IMR-90 (cell line): Measurements from ENCODE around the gene TRPV3. TPM values are rescaled to one million over a fixed set of nuclear protein-coding genes. Genes with fewer than 3 reads are reported as not detected.

Experiments used
- ATAC-seq: fragments of 200-7000 bp; cut with Tn5 transposase; 2 replicates; pipeline ENCODE4 v1.9.1; 2020; ENCODE audit warnings: low read depth, mild to moderate bottlenecking, moderate library complexity
- BruUV-seq: library from RNA; stranded (reverse); fragments of 400-500 nt; replicated peaks from 2 replicates; lab custom pipeline; 2021; lab: Mats Ljungman, UMichigan
- CTCF ChIA-PET: fragments of 300-600 bp; formaldehyde crosslinking; extraction: SDS; loops from one replicate; lab custom pipeline; 2021; ENCODE audit warnings: antibody characterized with exemption; lab: Yijun Ruan, JAX
- POLR2A ChIA-PET: fragments of 300-600 bp; sonication (Branson Sonifier 250); formaldehyde crosslinking; loops from one replicate; lab custom pipeline; 2022; ENCODE audit warnings: antibody characterized with exemption; ENCODE audit not compliant: unreplicated experiment; lab: Charles Lee
- DNase-seq: peaks from one replicate; pipeline ENCODE4 v3.0.0; 2013
- H2AFZ ChIP-seq: replicated peaks from 2 replicates; pipeline ENCODE3; 2013; ENCODE audit warnings: low read length, mild to moderate bottlenecking; ENCODE audit not compliant: poor library complexity
- H2AK5ac ChIP-seq: 2 replicates; pipeline ENCODE4 v1.6.1; 2013; ENCODE audit warnings: low read depth, low read length, inconsistent platforms
- H2AK9ac ChIP-seq: replicated peaks from 2 replicates; pipeline ENCODE3; 2013; ENCODE audit warnings: mild to moderate bottlenecking, low read depth, low read length, moderate library complexity; ENCODE audit not compliant: poor library complexity
- H2BK120ac ChIP-seq: 2 replicates; pipeline ENCODE4 v1.6.1; 2013; ENCODE audit warnings: low read depth, low read length, inconsistent platforms
- H2BK15ac ChIP-seq: 3 replicates; pipeline ENCODE4 v1.6.1; 2013; ENCODE audit warnings: low read depth, low read length, inconsistent platforms
- H2BK20ac ChIP-seq: 2 replicates; pipeline ENCODE4 v1.6.1; 2013; ENCODE audit warnings: low read depth, mild to moderate bottlenecking, inconsistent platforms, low read length, moderate library complexity
- H2BK5ac ChIP-seq: 2 replicates; pipeline ENCODE4 v1.6.1; 2013; ENCODE audit warnings: mild to moderate bottlenecking, low read depth, low read length, inconsistent platforms; ENCODE audit not compliant: poor library complexity, severe bottlenecking
- H3K14ac ChIP-seq: replicated peaks from 2 replicates; pipeline ENCODE4 v1.6.1; 2013; ENCODE audit warnings: low read depth, low read length, inconsistent platforms
- H3K18ac ChIP-seq: 2 replicates; pipeline ENCODE4 v1.6.1; 2013; ENCODE audit warnings: low read depth, low read length, control low read depth
- H3K23ac ChIP-seq: 2 replicates; pipeline ENCODE4 v1.6.1; 2013; ENCODE audit warnings: low read depth, low read length, inconsistent platforms
- H3K27ac ChIP-seq: 2 replicates; pipeline ENCODE4 v1.5.1; 2013; ENCODE audit warnings: mild to moderate bottlenecking, control low read depth, low read length; ENCODE audit not compliant: insufficient read depth
- H3K27me3 ChIP-seq: 2 replicates; pipeline ENCODE4 v1.6.1; 2013; ENCODE audit warnings: low read length; ENCODE audit not compliant: control insufficient read depth, insufficient read depth
- H3K36me3 ChIP-seq: 2 replicates; pipeline ENCODE4 v1.6.1; 2013; ENCODE audit warnings: low read length, mixed read lengths; ENCODE audit not compliant: control insufficient read depth, insufficient read depth
- H3K4ac ChIP-seq: 2 replicates; pipeline ENCODE4 v1.6.1; 2013; ENCODE audit warnings: low read depth, low read length, inconsistent platforms
- H3K4me1 ChIP-seq: 2 replicates; pipeline ENCODE4 v1.6.1; 2013; ENCODE audit warnings: low read length, mixed read lengths; ENCODE audit not compliant: control insufficient read depth, insufficient read depth
- H3K4me2 ChIP-seq: 2 replicates; pipeline ENCODE4 v1.6.1; 2013; ENCODE audit warnings: low read depth, mild to moderate bottlenecking, control low read depth, low read length, moderate library complexity
- H3K4me3 ChIP-seq: 2 replicates; pipeline ENCODE4 v1.5.1; 2013; ENCODE audit warnings: low read depth, mild to moderate bottlenecking, control low read depth, low read length, moderate library complexity; ENCODE audit not compliant: insufficient read depth
- H3K56ac ChIP-seq: 2 replicates; pipeline ENCODE4 v1.6.1; 2013; ENCODE audit warnings: low read length, inconsistent platforms; ENCODE audit not compliant: insufficient read depth; ENCODE audit errors: extremely low read depth
- H3K79me1 ChIP-seq, 2 experiments: 2 replicates each; pipeline ENCODE4 v1.6.1; 2013; ENCODE audit warnings: low read length in 2 of 2, inconsistent platforms in 1 of 2, low read depth in 1 of 2
- H3K9ac ChIP-seq: 2 replicates; pipeline ENCODE4 v1.6.1; 2013; ENCODE audit warnings: low read depth, low read length, control low read depth
- H3K9me1 ChIP-seq: 2 replicates; pipeline ENCODE4 v1.6.1; 2013; ENCODE audit warnings: low read length, inconsistent platforms; ENCODE audit not compliant: insufficient read depth
- H3K9me3 ChIP-seq: 2 replicates; pipeline ENCODE4 v1.6.1; 2013; ENCODE audit warnings: low read length; ENCODE audit not compliant: control insufficient read depth, insufficient read depth
- H4K20me1 ChIP-seq: 2 replicates; pipeline ENCODE4 v1.6.1; 2013; ENCODE audit warnings: low read length, inconsistent platforms; ENCODE audit not compliant: insufficient read depth
- H4K5ac ChIP-seq: 2 replicates; pipeline ENCODE4 v1.6.1; 2013; ENCODE audit warnings: mild to moderate bottlenecking, low read depth, low read length, control low read depth
- H4K8ac ChIP-seq, 2 experiments: 2 replicates each; pipeline ENCODE4 v1.6.1; 2013; ENCODE audit warnings: low read depth in 2 of 2, low read length in 2 of 2, control low read depth in 1 of 2, inconsistent platforms in 1 of 2
- H4K91ac ChIP-seq: 2 replicates; pipeline ENCODE4 v1.6.1; 2013; ENCODE audit warnings: low read depth, low read length, inconsistent platforms; ENCODE audit not compliant: insufficient read depth
- CEBPB ChIP-seq: IDR thresholded peaks from 2 replicates; pipeline ENCODE4 v1.6.1; 2012; ENCODE audit warnings: low read depth, low read length, improper control_type of control experiment
- FOS ChIP-seq: fragments of 150-350 bp; IDR thresholded peaks from 2 replicates; pipeline ENCODE4 v1.6.1; 2016; ENCODE audit warnings: low read depth, low read length
- MXI1 ChIP-seq: IDR thresholded peaks from 2 replicates; pipeline ENCODE4 v1.6.1; 2012; ENCODE audit warnings: low read depth, mild to moderate bottlenecking, low read length, moderate library complexity, borderline replicate concordance
- whole genome bisulfite sequencing, 2 experiments: methylation state at CpG; one replicate each; pipeline versions ENCODE4 v1.1.5 to v1.1.7; 2013; ENCODE audit warnings: missing lambda C conversion rate in 2 of 2; ENCODE audit not compliant: insufficient read length in 1 of 2; ENCODE audit errors: extremely low coverage in 2 of 2; 5-methylcytosine and 5-hydroxymethylcytosine counted together
- dilution Hi-C: fragments of 300-500 bp; cut with HindIII; formaldehyde crosslinking; loops from one replicate; pipeline ENCODE4 v1.14.3; 2018; ENCODE audit warnings: low sequenced_read_pairs; ENCODE audit not compliant: unreplicated experiment
- in situ Hi-C: fragments of 300-500 bp; cut with MboI; formaldehyde crosslinking; loops from 3 replicates; pipeline ENCODE4 v1.14.3; 2019; ENCODE audit warnings: low sequenced_read_pairs, inconsistent platforms, mixed read lengths
- intact Hi-C: fragments of 100-400 bp; cut with micrococcal nuclease; formaldehyde crosslinking; loops from 2 replicates; pipeline ENCODE4 v1.10.0; 2022
- polyA plus RNA-seq, 3 experiments: library from polyadenylated mRNA; depleted of rRNA; stranded (reverse); fragments of >200 nt; gene quantifications; 2 replicates each; pipeline ENCODE4 v1.2.3, GENCODE V29; 2012; ENCODE audit warnings: low replicate concordance in 1 of 3
- total RNA-seq: library from RNA; depleted of rRNA; stranded (reverse); fragments of >200 nt; gene quantifications from 2 replicates; pipeline ENCODE4 v1.2.3, GENCODE V29; 2012
- TF ChIP-seq, protein P1 (sequence below): conservative IDR thresholded peaks from 2 replicates; pipeline ENCODE4 v1.5.1; 2012; ENCODE audit warnings: mild to moderate bottlenecking, low read depth, low read length, improper control_type of control experiment
- TF ChIP-seq, protein P2 (sequence below): fragments of 150-350 bp; IDR thresholded peaks from 2 replicates; pipeline ENCODE4 v1.6.1; 2017; ENCODE audit warnings: mild to moderate bottlenecking, antibody characterized with exemption, low read length, low read depth

Gene TRPV3
- total and polyA plus RNA-seq, 2 of the 4 experiments (the other 2 are of a cell fraction), result 0.18 to 0.26 TPM

DNA sequence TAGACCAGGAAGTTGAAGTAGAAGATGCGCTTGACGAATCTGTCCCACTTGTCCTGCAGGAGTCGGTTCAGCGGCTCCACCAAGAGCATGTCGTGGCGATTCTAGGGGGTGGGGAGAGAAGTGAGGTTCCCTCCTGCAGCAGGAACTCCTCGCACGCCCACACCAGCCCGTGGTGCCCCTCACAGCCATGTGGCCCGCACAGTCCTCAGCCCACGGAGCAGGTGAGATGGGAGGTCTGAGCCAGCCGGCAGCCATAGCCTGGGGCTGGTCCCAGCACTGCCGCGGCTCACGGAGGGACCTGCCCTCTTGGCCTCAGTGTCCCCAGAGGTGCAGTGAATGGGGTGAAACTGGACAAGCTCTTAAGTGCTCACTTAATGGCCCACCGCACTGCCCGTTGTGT is 28.2 kb upstream of the TRPV3 start:
- WGBS, 2 experiments, result no CpG with 5 or more reads among the region's 17 CpGs
- no TSS peak for BruUV-seq

More for the DNA sequence above, 28.2 kb upstream of the TRPV3 start:
- in situ Hi-C loops, result no loop called here
- ChIA-PET CTCF (no interaction called here), POLR2A (no interaction called here)
- TF ChIP-seq MXI1 (no peak), FOS (no peak), CEBPB (no peak)
- TF ChIP-seq, protein P1, sequence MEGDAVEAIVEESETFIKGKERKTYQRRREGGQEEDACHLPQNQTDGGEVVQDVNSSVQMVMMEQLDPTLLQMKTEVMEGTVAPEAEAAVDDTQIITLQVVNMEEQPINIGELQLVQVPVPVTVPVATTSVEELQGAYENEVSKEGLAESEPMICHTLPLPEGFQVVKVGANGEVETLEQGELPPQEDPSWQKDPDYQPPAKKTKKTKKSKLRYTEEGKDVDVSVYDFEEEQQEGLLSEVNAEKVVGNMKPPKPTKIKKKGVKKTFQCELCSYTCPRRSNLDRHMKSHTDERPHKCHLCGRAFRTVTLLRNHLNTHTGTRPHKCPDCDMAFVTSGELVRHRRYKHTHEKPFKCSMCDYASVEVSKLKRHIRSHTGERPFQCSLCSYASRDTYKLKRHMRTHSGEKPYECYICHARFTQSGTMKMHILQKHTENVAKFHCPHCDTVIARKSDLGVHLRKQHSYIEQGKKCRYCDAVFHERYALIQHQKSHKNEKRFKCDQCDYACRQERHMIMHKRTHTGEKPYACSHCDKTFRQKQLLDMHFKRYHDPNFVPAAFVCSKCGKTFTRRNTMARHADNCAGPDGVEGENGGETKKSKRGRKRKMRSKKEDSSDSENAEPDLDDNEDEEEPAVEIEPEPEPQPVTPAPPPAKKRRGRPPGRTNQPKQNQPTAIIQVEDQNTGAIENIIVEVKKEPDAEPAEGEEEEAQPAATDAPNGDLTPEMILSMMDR, result no peak
- TF ChIP-seq, protein P2, sequence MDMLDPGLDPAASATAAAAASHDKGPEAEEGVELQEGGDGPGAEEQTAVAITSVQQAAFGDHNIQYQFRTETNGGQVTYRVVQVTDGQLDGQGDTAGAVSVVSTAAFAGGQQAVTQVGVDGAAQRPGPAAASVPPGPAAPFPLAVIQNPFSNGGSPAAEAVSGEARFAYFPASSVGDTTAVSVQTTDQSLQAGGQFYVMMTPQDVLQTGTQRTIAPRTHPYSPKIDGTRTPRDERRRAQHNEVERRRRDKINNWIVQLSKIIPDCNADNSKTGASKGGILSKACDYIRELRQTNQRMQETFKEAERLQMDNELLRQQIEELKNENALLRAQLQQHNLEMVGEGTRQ, result no peak
- no peak overlapping the region for H3K23ac ChIP-seq
- no peak overlapping the region for H3K9ac ChIP-seq
- H2BK120ac ChIP-seq, result no peak overlapping the region
- intact Hi-C loops, result no loop called here
- H2BK15ac ChIP-seq, result no peak overlapping the region
- no peaks in the 10 kb centered on the region for H3K4me1 ChIP-seq
- H4K91ac ChIP-seq, result no peak overlapping the region
- no peaks in the 10 kb centered on the region for H3K79me1 ChIP-seq
- no peaks in the 10 kb centered on the region for H3K9me1 ChIP-seq
- no peak overlapping the region for H4K5ac ChIP-seq
- H3K18ac ChIP-seq, result no peak overlapping the region
- H3K4me3 ChIP-seq, result no peak overlapping the region
- no peak overlapping the region for H3K14ac ChIP-seq
- peak overlapping the region; percentile 55 for H2AK9ac ChIP-seq
- peak overlapping the region; percentile 11 for H2AFZ ChIP-seq
- H2AK5ac ChIP-seq, result no peak overlapping the region
- H2BK5ac ChIP-seq, result no peak overlapping the region
- dilution Hi-C loops, result no loop called here
- H3K56ac ChIP-seq, result no peak overlapping the region
- peaks cover 10% of the 10 kb centered on the region; the same call in 1 of the 2 replicates for H3K36me3 ChIP-seq
- no peaks in the 10 kb centered on the region for H3K9me3 ChIP-seq
- H3K4me2 ChIP-seq, result no peak overlapping the region
- H2BK20ac ChIP-seq, result no peak overlapping the region
- no peak overlapping the region for H4K8ac ChIP-seq
- no peak overlapping the region for H3K27ac ChIP-seq
- H4K20me1 ChIP-seq, result no peaks in the 10 kb centered on the region
- no peaks in the 10 kb centered on the region for H3K27me3 ChIP-seq
- no peak for DNase-seq
- ATAC-seq, result no peak
- no peak overlapping the region for H3K4ac ChIP-seq
